ENCODE results near the gene HIGD1A.

HIGD1A gene

GRCh38 chr3:42799376-42799775 is 4.9 kb downstream of the HIGD1A start:
- H3K9ac ChIP-seq (ENCODE audit: low read depth, low read length), result no peak overlapping the region
- H3K9me3 ChIP-seq (ENCODE audit: control insufficient read depth, insufficient read depth, low read length), result no peaks in the 10 kb centered on the region
- H3K36me3 ChIP-seq (ENCODE audit: insufficient read depth, low read length), result no peaks in the 10 kb centered on the region

GRCh38 chr3:42796332-42796885 is 7.9 kb downstream of the HIGD1A start:
- Histone ChIP-seq H3K9ac (ENCODE audit: low read depth, low read length) (no peak overlapping the region), H3K4me1 (ENCODE audit: insufficient read depth, low read length) (peaks cover 7% of the 10 kb centered on the region; the same call in 1 of the 2 replicates), H3K36me3 (ENCODE audit: insufficient read depth, low read length) (peaks cover 6% of the 10 kb centered on the region), H3K9me3 (ENCODE audit: control insufficient read depth, insufficient read depth, low read length) (no peaks in the 10 kb centered on the region)

More at GRCh38 chr3:42799376-42799775, 4.9 kb downstream of the HIGD1A start:
- H3K4me1 ChIP-seq (ENCODE audit: insufficient read depth, low read length), result peaks cover 12% of the 10 kb centered on the region; the same call in 1 of the 2 replicates

- no peak overlapping the region for H3K9ac ChIP-seq (ENCODE audit: low read depth, low read length)
- H3K36me3 ChIP-seq (ENCODE audit: insufficient read depth, low read length), result peaks cover 6% of the 10 kb centered on the region
- peaks cover 7% of the 10 kb centered on the region; the same call in 1 of the 2 replicates for H3K4me1 ChIP-seq (ENCODE audit: insufficient read depth, low read length)
- no peaks in the 10 kb centered on the region for H3K9me3 ChIP-seq (ENCODE audit: control insufficient read depth, insufficient read depth, low read length)
Observed at GRCh38 chr3:42795621-42796181, 8.6 kb downstream of the HIGD1A start.

- Histone ChIP-seq H3K9me3 (ENCODE audit: control insufficient read depth, insufficient read depth, low read length) (no peaks in the 10 kb centered on the region), H3K36me3 (ENCODE audit: insufficient read depth, low read length) (peaks cover 6% of the 10 kb centered on the region)
Observed at GRCh38 chr3:42790714-42791229, 13.5 kb downstream of the HIGD1A start.

GRCh38 chr3:42786631-42787030 is 17.7 kb downstream of the HIGD1A start:
- Histone ChIP-seq H3K36me3 (ENCODE audit: insufficient read depth, low read length) (peaks cover 5% of the 10 kb centered on the region; the same call in 1 of the 2 replicates), H3K9me3 (ENCODE audit: control insufficient read depth, insufficient read depth, low read length) (no peaks in the 10 kb centered on the region), H3K9ac (ENCODE audit: low read depth, low read length) (no peak overlapping the region), H3K4me1 (ENCODE audit: insufficient read depth, low read length) (no peaks in the 10 kb centered on the region)

More at GRCh38 chr3:42790714-42791229, 13.5 kb downstream of the HIGD1A start:
- Histone ChIP-seq H3K9ac (ENCODE audit: low read depth, low read length) (no peak overlapping the region), H3K4me1 (ENCODE audit: insufficient read depth, low read length) (no peaks in the 10 kb centered on the region)

GRCh38 chr3:42786212-42786611 is 18.1 kb downstream of the HIGD1A start:
- no peaks in the 10 kb centered on the region for H3K9me3 ChIP-seq (ENCODE audit: control insufficient read depth, insufficient read depth, low read length)
- H3K9ac ChIP-seq (ENCODE audit: low read depth, low read length), result no peak overlapping the region
- peaks cover 5% of the 10 kb centered on the region; the same call in 1 of the 2 replicates for H3K36me3 ChIP-seq (ENCODE audit: insufficient read depth, low read length)
- no peaks in the 10 kb centered on the region for H3K4me1 ChIP-seq (ENCODE audit: insufficient read depth, low read length)

GRCh38 chr3:42780892-42781700 is 23.2 kb downstream of the HIGD1A start:
- H3K36me3 ChIP-seq (ENCODE audit: insufficient read depth, low read length), result peaks cover 9% of the 10 kb centered on the region; the same call in 1 of the 2 replicates
- no peak overlapping the region for H3K9ac ChIP-seq (ENCODE audit: low read depth, low read length)

GRCh38 chr3:42780398-42780797 is 23.9 kb downstream of the HIGD1A start:
- Histone ChIP-seq H3K36me3 (ENCODE audit: insufficient read depth, low read length) (peaks cover 9% of the 10 kb centered on the region; the same call in 1 of the 2 replicates), H3K9ac (ENCODE audit: low read depth, low read length) (no peak overlapping the region), H3K9me3 (ENCODE audit: control insufficient read depth, insufficient read depth, low read length) (no peaks in the 10 kb centered on the region), H3K4me1 (ENCODE audit: insufficient read depth, low read length) (no peaks in the 10 kb centered on the region)

More at GRCh38 chr3:42780892-42781700, 23.2 kb downstream of the HIGD1A start:
- Histone ChIP-seq H3K4me1 (ENCODE audit: insufficient read depth, low read length) (no peaks in the 10 kb centered on the region), H3K9me3 (ENCODE audit: control insufficient read depth, insufficient read depth, low read length) (no peaks in the 10 kb centered on the region)

GRCh38 chr3:42778644-42779043 is 25.6 kb downstream of the HIGD1A start:
- Histone ChIP-seq H3K9me3 (ENCODE audit: control insufficient read depth, insufficient read depth, low read length) (no peaks in the 10 kb centered on the region), H3K4me1 (ENCODE audit: insufficient read depth, low read length) (no peaks in the 10 kb centered on the region), H3K9ac (ENCODE audit: low read depth, low read length) (no peak overlapping the region), H3K36me3 (ENCODE audit: insufficient read depth, low read length) (peaks cover 9% of the 10 kb centered on the region; the same call in 1 of the 2 replicates)

GRCh38 chr3:42773409-42773751 is 30.9 kb downstream of the HIGD1A start:
- no peaks in the 10 kb centered on the region for H3K9me3 ChIP-seq (ENCODE audit: control insufficient read depth, insufficient read depth, low read length)
- peak overlapping the region; percentile 76; the same call in 1 of the 2 replicates for H3K9ac ChIP-seq (ENCODE audit: low read depth, low read length)
- no peaks in the 10 kb centered on the region for H3K4me1 ChIP-seq (ENCODE audit: insufficient read depth, low read length)
- H3K36me3 ChIP-seq (ENCODE audit: insufficient read depth, low read length), result no peaks in the 10 kb centered on the region

- Histone ChIP-seq H3K9ac (ENCODE audit: low read depth, low read length) (peak within 1 kb of the TSS; percentile 76; the same call in 1 of the 2 replicates), H3K9me3 (ENCODE audit: control insufficient read depth, insufficient read depth, low read length) (no peaks in the 10 kb centered on the region), H3K4me1 (ENCODE audit: insufficient read depth, low read length) (no peaks in the 10 kb centered on the region), H3K36me3 (ENCODE audit: insufficient read depth, low read length) (no peaks in the 10 kb centered on the region)
Observed at GRCh38 chr3:42772670-42773408, 31.5 kb downstream of the HIGD1A start, which contains the start of gene CCDC13. CCDC13 (minus strand) TSS chr3:42773253; CDS start chr3:42758345, 14,908 bp downstream.

GRCh38 chr3:42771271-42771670 is 33.0 kb downstream of the HIGD1A start:
- H3K9me3 ChIP-seq (ENCODE audit: control insufficient read depth, insufficient read depth, low read length), result no peaks in the 10 kb centered on the region
- H3K9ac ChIP-seq (ENCODE audit: low read depth, low read length), result no peak overlapping the region
- no peaks in the 10 kb centered on the region for H3K36me3 ChIP-seq (ENCODE audit: insufficient read depth, low read length)
- H3K4me1 ChIP-seq (ENCODE audit: insufficient read depth, low read length), result no peaks in the 10 kb centered on the region

GRCh38 chr3:42769477-42770131 is 34.7 kb downstream of the HIGD1A start:
- Histone ChIP-seq H3K9ac (ENCODE audit: low read depth, low read length) (no peak overlapping the region), H3K9me3 (ENCODE audit: control insufficient read depth, insufficient read depth, low read length) (no peaks in the 10 kb centered on the region), H3K4me1 (ENCODE audit: insufficient read depth, low read length) (no peaks in the 10 kb centered on the region), H3K36me3 (ENCODE audit: insufficient read depth, low read length) (no peaks in the 10 kb centered on the region)

Data from ES-I3 (cell line).